Gastroesophageal sphincter (tissue), 3 donors: Measurements from ENCODE around the gene KRT83.

Experiments used
- CTCF ChIP-seq, 4 experiments: fragments of 200-600 bp in 2 of 4; fragments of 450-650 bp in 2 of 4; sonication (generic) in 1 of 4; IDR thresholded peaks; one replicate each; pipeline ENCODE4 v1.5.1; 2017 to 2019; ENCODE audit warnings: antibody characterized with exemption in 4 of 4, mild to moderate bottlenecking in 2 of 4, moderate library complexity in 2 of 4
- EP300 ChIP-seq: sonication (generic); formaldehyde crosslinking; IDR thresholded peaks from one replicate; pipeline ENCODE4 v1.6.1; 2017; ENCODE audit warnings: antibody characterized with exemption, mild to moderate bottlenecking

- no peak for TF ChIP-seq EP300
- TF ChIP-seq CTCF (IDR thresholded peaks at IDR 0.05), result no peak
These were observed 9.9 kb downstream of the KRT83 start for GRCh38 chr12:52311285-52311648.
